Gastrocnemius medialis (tissue), 4 donors: Measurements from ENCODE around the gene ZSWIM7.

Experiments used
- CTCF ChIP-seq, 5 experiments: fragments of 450-650 bp in 3 of 5; fragments of 200-600 bp in 2 of 5; sonication (generic) in 2 of 5; IDR thresholded peaks in 4 of 5; conservative IDR thresholded peaks in 1 of 5; 1 replicate in 4 of 5; 2 replicates in 1 of 5; pipeline ENCODE4 v1.5.1; 2016 to 2019; ENCODE audit warnings: antibody characterized with exemption in 5 of 5, mild to moderate bottlenecking in 3 of 5, moderate library complexity in 3 of 5
- POLR2A ChIP-seq, 2 donors: fragments of 450-650 bp; IDR thresholded peaks; one replicate each; pipeline ENCODE4 v1.6.1; 2017; ENCODE audit warnings: antibody characterized with exemption in 2 of 2, mild to moderate bottlenecking in 2 of 2, moderate library complexity in 2 of 2

GRCh38 chr17:15929941-15930340 is 69.6 kb downstream of the ZSWIM7 start:
- no peak for TF ChIP-seq CTCF (IDR thresholded peaks at IDR 0.05 in 4 of 5, conservative IDR thresholded peaks at IDR 0.05 in 1 of 5)
- no peak for TF ChIP-seq POLR2A (IDR thresholded peaks at IDR 0.05)
